ACC112 (cell line): Measurements from ENCODE around the gene TRIP6.

Experiments
- H2AFZ ChIP-seq: fragments of 200-600 bp; sonication (generic); one replicate; pipeline ENCODE4 v1.6.0; 2017; ENCODE audit warnings: antibody characterized with exemption, low read length; ENCODE audit not compliant: unreplicated experiment
- H3K27ac ChIP-seq: fragments of 200-600 bp; sonication (generic); 2 replicates; pipeline ENCODE4 v1.5.1; 2014; ENCODE audit warnings: low read depth, mild to moderate bottlenecking, antibody characterized with exemption, low read length, moderate library complexity
- H3K27me3 ChIP-seq: fragments of 200-600 bp; sonication (generic); 2 replicates; pipeline ENCODE4 v1.6.1; 2014; ENCODE audit warnings: mild to moderate bottlenecking, antibody characterized with exemption, low read length, moderate library complexity, mixed read lengths; ENCODE audit not compliant: insufficient read depth
- H3K36me3 ChIP-seq: fragments of 200-600 bp; sonication (generic); 2 replicates; pipeline ENCODE4 v1.6.1; 2016; ENCODE audit warnings: mild to moderate bottlenecking, antibody characterized with exemption, low read length, moderate library complexity, mixed read lengths; ENCODE audit not compliant: insufficient read depth
- H3K4me1 ChIP-seq: fragments of 200-600 bp; sonication (generic); one replicate; pipeline ENCODE4 v1.6.1; 2016; ENCODE audit warnings: low read length, mixed read lengths; ENCODE audit not compliant: insufficient read depth, unreplicated experiment, control insufficient read depth
- H3K4me3 ChIP-seq: fragments of 200-600 bp; sonication (generic); 2 replicates; pipeline ENCODE4 v1.5.1; 2014; ENCODE audit warnings: mild to moderate bottlenecking, low read depth, low read length
- H3K79me2 ChIP-seq: fragments of 200-600 bp; sonication (generic); one replicate; pipeline ENCODE4 v1.6.0; 2016; ENCODE audit warnings: low read length; ENCODE audit not compliant: control insufficient read depth, unreplicated experiment, insufficient read depth

Gene TRIP6

GRCh38 chr7:100861616-100861985 lies 5.6 kb upstream of the TRIP6 start:
- Histone ChIP-seq H2AFZ (no peak overlapping the region), H3K4me1 (peaks cover 11% of the 10 kb centered on the region), H3K36me3 (peaks cover 2% of the 10 kb centered on the region; the same call in 1 of the 2 replicates), H3K27me3 (no peaks in the 10 kb centered on the region), H3K4me3 (no peak overlapping the region), H3K79me2 (no peaks in the 10 kb centered on the region), H3K27ac (no peak overlapping the region)

DNA sequence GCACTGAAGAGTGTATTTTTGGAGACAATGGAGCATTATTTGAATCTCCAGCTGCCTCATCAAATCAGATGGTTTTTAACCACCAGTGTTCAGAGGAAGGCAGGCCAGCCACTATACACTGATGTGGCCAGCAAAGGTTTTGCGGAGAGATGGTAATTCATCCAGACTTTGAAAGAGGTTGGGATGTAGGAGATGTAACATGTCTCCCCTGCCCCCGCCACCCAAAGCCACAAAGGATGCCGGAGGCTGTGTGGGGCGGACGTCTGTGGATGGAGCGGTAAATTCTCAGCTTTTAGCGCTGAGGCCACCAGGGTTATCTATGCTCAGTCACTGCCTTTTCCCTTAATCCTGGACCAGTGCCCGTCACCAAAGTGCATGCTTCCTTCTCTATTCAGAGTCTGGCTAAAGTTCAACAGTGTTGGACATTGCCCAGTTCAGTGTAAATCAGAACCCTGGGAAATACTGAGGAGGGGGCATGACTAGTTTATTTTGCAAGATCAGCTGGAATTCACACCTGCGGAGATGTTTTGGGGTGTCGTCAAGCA lies 3.7 kb upstream of the TRIP6 start:
- H3K4me1 ChIP-seq: peaks cover 14% of the 10 kb centered on the region
- no peak overlapping the region for H2AFZ ChIP-seq
- H3K27ac ChIP-seq: no peak overlapping the region
- peaks cover 2% of the 10 kb centered on the region; the same call in 1 of the 2 replicates for H3K36me3 ChIP-seq
- H3K79me2 ChIP-seq: peaks cover 13% of the 10 kb centered on the region
- no peaks in the 10 kb centered on the region for H3K27me3 ChIP-seq
- H3K4me3 ChIP-seq: no peak overlapping the region

DNA sequence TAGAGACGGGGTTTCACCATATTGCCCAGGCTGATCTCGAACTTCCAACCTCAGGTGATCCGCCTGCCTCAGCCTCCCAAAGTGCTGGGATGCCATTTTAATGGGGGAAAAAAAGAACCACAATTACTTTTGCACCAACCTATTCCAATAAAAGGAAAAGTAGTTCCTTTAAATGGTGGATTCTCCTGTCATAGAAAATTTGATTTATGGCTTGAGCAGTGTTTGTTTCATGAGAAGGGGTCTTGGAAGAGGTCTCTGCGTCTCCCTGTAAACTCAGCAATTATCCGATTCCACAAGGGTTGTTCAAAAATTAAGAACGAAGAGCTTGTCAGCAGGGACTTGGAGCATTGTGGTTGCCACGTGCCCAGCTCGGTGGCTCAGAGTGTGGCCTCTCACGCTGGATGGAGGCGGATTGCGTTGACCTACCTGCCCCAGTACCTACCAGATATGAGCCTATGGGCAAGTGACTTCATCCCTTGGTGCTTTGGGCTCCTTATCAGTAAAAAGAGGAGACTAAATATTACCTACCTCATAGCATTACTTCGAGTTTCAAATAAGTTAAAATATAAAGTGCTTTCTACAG lies 2.8 kb upstream of the TRIP6 start:
- Histone ChIP-seq H3K79me2 (peaks cover 21% of the 10 kb centered on the region), H3K27ac (no peak overlapping the region), H3K27me3 (no peaks in the 10 kb centered on the region), H2AFZ (no peak overlapping the region), H3K4me3 (no peak overlapping the region), H3K4me1 (peaks cover 14% of the 10 kb centered on the region), H3K36me3 (peaks cover 2% of the 10 kb centered on the region; the same call in 1 of the 2 replicates)

DNA sequence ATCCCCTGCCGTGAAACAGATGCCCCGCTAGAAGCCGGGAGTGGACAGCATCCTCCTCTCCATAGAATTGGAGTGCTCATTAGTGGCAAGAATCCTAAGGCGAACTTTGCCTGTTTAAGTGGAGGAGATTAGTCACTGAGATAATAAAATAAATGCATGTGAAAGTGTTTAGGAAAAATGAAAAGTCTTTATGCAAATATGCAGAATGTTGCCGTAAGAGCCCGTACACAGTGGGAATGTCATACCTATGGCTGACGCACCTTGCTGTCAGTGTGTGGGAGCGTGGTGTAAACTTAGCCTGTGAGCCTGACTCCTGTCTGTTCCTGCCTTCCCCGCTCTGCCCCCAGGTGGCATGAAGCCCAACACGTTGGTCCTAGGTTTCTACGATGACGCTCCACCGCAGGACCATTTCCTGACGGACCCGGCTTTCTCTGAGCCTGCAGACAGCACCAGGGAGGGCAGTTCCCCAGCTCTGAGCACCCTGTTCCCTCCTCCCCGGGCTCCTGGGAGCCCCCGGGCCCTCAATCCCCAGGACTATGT lies 1.7 kb upstream of the TRIP6 start:
- Histone ChIP-seq H2AFZ (no peak overlapping the region), H3K27ac (no peak overlapping the region)

DNA sequence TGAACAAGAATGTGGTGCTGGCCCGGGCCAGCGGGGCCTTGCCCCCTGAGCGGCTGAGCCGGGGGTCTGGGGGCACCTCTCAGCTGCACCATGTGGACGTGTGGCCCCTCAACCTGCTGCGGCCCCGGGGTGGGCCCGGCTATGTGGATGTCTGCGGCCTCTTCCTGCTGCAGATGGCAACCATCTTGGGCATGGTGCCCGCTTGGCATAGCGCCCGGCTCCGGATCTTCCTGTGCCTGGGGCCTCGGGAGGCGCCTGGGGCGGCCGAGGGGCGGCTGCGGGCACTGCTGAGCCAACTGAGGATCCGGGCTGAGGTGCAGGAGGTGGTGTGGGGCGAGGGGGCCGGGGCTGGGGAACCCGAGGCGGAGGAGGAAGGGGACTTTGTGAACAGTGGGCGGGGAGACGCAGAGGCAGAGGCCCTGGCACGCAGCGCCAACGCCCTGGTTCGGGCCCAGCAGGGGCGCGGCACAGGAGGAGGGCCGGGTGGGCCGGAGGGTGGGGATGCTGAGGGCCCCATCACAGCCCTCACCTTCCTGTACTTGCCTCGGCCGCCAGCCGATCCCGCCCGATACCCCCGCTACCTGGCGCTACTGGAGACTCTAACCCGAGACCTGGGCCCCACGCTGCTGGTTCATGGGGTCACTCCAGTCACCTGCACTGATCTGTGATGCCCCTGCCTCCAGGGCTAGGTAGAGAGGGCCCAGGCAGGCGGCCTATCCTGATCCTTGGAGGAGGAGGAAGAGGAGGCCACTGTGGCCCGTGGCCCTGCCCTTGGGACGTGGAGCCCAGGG lies 1.1 kb upstream of the TRIP6 start:
- peak overlapping the region; percentile 88 for H3K4me3 ChIP-seq
- H3K4me1 ChIP-seq: peaks cover 14% of the 10 kb centered on the region
- 0 out of 2 replicates have a peak overlapping the region, but pooled peaks have one; percentile 53 for H3K27ac ChIP-seq
- H3K36me3 ChIP-seq: no peaks in the 10 kb centered on the region
- H2AFZ ChIP-seq: no peak overlapping the region
- peaks cover 21% of the 10 kb centered on the region for H3K79me2 ChIP-seq
- no peaks in the 10 kb centered on the region for H3K27me3 ChIP-seq

More for the DNA sequence above, 1.7 kb upstream of the TRIP6 start:
- no peaks in the 10 kb centered on the region for H3K27me3 ChIP-seq
- H3K79me2 ChIP-seq: peaks cover 21% of the 10 kb centered on the region
- peaks cover 14% of the 10 kb centered on the region for H3K4me1 ChIP-seq
- H3K36me3 ChIP-seq: peaks cover 2% of the 10 kb centered on the region; the same call in 1 of the 2 replicates
- no peak overlapping the region for H3K4me3 ChIP-seq

GRCh38 chr7:100866729-100867039 lies 503 bp upstream of the TRIP6 start:
- no peaks in the 10 kb centered on the region for H3K36me3 ChIP-seq
- H3K79me2 ChIP-seq: peaks cover 21% of the 10 kb centered on the region
- peak overlapping the region; percentile 53 for H3K27ac ChIP-seq
- no peaks in the 10 kb centered on the region for H3K27me3 ChIP-seq
- peak overlapping the region; percentile 44 for H2AFZ ChIP-seq
- H3K4me1 ChIP-seq: peaks cover 14% of the 10 kb centered on the region
- H3K4me3 ChIP-seq: peak overlapping the region; percentile 88

DNA sequence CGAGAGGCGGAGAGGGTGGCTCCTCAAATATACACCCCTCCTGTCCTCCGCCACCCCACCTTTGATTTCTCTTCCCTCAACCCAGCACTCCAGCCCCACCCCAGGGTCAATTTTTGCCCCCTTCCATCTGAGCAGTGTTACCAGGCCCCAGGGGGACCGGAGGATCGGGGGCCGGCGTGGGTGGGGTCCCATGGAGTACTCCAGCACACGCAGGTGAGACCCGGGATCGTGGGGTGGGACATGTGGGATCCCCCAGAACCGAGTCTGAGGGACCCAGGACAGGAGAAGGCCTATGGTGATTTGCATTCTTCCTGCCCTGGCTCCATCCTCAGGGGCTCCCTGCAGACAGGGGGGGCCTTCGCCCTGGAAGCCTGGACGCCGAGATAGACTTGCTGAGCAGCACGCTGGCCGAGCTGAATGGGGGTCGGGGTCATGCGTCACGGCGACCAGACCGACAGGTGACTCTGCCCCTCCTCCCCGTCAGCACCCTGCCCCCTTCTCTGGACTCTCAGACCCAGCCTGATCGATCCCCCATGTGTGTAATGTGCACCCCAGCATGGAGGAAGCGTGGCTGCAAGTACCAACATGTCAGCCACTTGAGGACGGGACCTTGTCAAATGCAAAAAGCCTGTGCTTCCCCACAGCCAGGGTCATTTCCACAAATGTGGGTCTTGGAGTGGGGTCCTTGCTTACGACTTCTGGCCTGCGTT lies 744 bp downstream of the TRIP6 start:
- Histone ChIP-seq H2AFZ (peak overlapping the region; percentile 34), H3K4me3 (peak overlapping the region; percentile 88), H3K27ac (peak overlapping the region; percentile 53), H3K27me3 (no peaks in the 10 kb centered on the region), H3K4me1 (peaks cover 14% of the 10 kb centered on the region), H3K79me2 (peaks cover 21% of the 10 kb centered on the region), H3K36me3 (peaks cover 3% of the 10 kb centered on the region; the same call in 1 of the 2 replicates)

DNA sequence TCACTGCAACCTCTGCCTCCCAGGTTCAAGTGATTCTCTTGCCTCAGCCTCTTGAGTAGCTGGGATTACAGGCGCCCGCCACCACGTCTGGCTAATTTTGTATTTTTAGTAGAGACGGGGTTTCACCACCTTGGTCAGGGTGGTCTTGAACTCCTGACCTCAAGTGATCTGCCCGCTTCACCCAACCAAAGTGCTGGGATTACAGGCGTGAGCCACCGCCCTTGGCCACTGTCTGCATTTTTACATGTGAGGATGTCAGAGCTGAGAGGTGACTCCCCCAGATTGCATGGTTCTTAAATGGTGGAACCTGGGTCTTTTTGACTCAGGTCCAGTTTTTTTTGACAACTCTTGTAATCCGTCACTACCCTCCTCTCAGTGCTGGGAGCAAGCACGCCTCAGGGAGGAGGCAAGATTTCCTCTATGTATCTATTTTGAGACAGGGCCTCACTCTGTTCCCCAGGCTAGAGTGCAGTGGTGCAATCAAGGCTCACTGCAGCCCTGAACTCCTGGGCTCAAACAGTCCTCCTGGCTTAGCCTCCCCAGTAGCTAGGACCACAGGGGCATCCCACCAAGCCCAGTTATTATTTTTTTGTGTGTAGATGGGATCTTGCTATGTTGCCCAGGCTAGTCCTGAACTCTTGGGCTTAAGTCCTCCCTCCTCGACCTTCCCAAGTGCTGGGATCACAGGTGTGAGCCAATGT lies 6.6 kb downstream of the TRIP6 start:
- H3K4me1 ChIP-seq: peaks cover 24% of the 10 kb centered on the region
- peaks cover 50% of the 10 kb centered on the region for H3K79me2 ChIP-seq
- H3K36me3 ChIP-seq: peaks cover 25% of the 10 kb centered on the region; the same call in 1 of the 2 replicates
- peak overlapping the region; percentile 93 for H3K4me3 ChIP-seq
- H3K27ac ChIP-seq: peak overlapping the region; percentile 84
- no peaks in the 10 kb centered on the region for H3K27me3 ChIP-seq
- H2AFZ ChIP-seq: no peak overlapping the region

GRCh38 chr7:100874300-100874576 lies 7.1 kb downstream of the TRIP6 start:
- H3K36me3 ChIP-seq: peaks cover 30% of the 10 kb centered on the region
- H3K27ac ChIP-seq: peak overlapping the region; percentile 84
- H3K4me3 ChIP-seq: peak overlapping the region; percentile 93
- peaks cover 50% of the 10 kb centered on the region for H3K79me2 ChIP-seq
- H3K4me1 ChIP-seq: peaks cover 24% of the 10 kb centered on the region
- no peaks in the 10 kb centered on the region for H3K27me3 ChIP-seq
- H2AFZ ChIP-seq: peak overlapping the region; percentile 19
